HepG2 (cell line): ENCODE data around the gene HTR1D. TPM values are rescaled to one million over a fixed set of nuclear protein-coding genes. Genes with fewer than 3 reads are reported as not detected.

Experiments used
- CREB1 ChIP-seq, 2 experiments: fragments of 450-650 bp in 1 of 2; IDR thresholded peaks; 2 replicates each; pipeline ENCODE4 v1.6.1; 2016 to 2017; ENCODE audit warnings: control low read depth in 1 of 2, mild to moderate bottlenecking in 1 of 2, missing compliant biosample characterization in 1 of 2, missing genetic modification characterization in 1 of 2
- CREM ChIP-seq, 2 experiments: sonication (generic) in 1 of 2; formaldehyde crosslinking in 1 of 2; IDR thresholded peaks; 2 replicates each; pipeline versions ENCODE4 v1.4.0 to v1.6.1; 2016 to 2020; ENCODE audit warnings: antibody characterized with exemption in 1 of 2, mild to moderate bottlenecking in 1 of 2, missing genetic modification reagents in 1 of 2
- ELK4 ChIP-seq: sonication (generic); formaldehyde crosslinking; IDR thresholded peaks from 2 replicates; pipeline ENCODE4 v1.9.0; 2021; ENCODE audit warnings: missing genetic modification reagents, borderline replicate concordance
- HOXD1 ChIP-seq: sonication (generic); formaldehyde crosslinking; IDR thresholded peaks from 2 replicates; pipeline ENCODE4 v1.5.0; 2020; ENCODE audit warnings: missing genetic modification reagents
- JUN ChIP-seq: sonication (generic); formaldehyde crosslinking; IDR thresholded peaks from 2 replicates; pipeline ENCODE4 v1.4.0; 2020; ENCODE audit warnings: mild to moderate bottlenecking, missing genetic modification reagents
- KDM2A ChIP-seq: sonication (generic); formaldehyde crosslinking; IDR thresholded peaks from 2 replicates; pipeline ENCODE4 v1.4.0; 2020; ENCODE audit warnings: low read depth, missing genetic modification reagents, borderline replicate concordance
- NONO ChIP-seq, 2 experiments: fragments of 450-650 bp in 1 of 2; sonication (generic) in 1 of 2; formaldehyde crosslinking in 1 of 2; IDR thresholded peaks in 1 of 2; conservative IDR thresholded peaks in 1 of 2; 2 replicates each; pipeline versions ENCODE4 v1.6.1 to v1.8.0; 2017 to 2022; ENCODE audit warnings: mild to moderate bottlenecking in 1 of 2, missing genetic modification reagents in 1 of 2, moderate library complexity in 1 of 2
- SALL1 ChIP-seq: sonication (generic); formaldehyde crosslinking; IDR thresholded peaks from 2 replicates; pipeline ENCODE4 v1.8.0; 2022; ENCODE audit warnings: mild to moderate bottlenecking, missing genetic modification reagents
- SAP130 ChIP-seq: IDR thresholded peaks from 2 replicates; pipeline ENCODE4 v1.6.1; 2016; ENCODE audit warnings: low read depth
- SRSF1 ChIP-seq: fragments of 200-400 bp; formaldehyde crosslinking; optimal IDR thresholded peaks from 2 replicates; pipeline ENCODE3; 2017; ENCODE audit warnings: mild to moderate bottlenecking, low read depth, low read length, moderate library complexity
- YEATS2 ChIP-seq: sonication (generic); formaldehyde crosslinking; IDR thresholded peaks from 2 replicates; pipeline ENCODE4 v1.4.0; 2020; ENCODE audit warnings: missing genetic modification reagents, borderline replicate concordance
- ZNF124 ChIP-seq: sonication (generic); formaldehyde crosslinking; IDR thresholded peaks from 2 replicates; pipeline ENCODE4 v1.4.0; 2020; ENCODE audit warnings: missing genetic modification reagents
- ZNF563 ChIP-seq: sonication (generic); formaldehyde crosslinking; IDR thresholded peaks from 2 replicates; pipeline ENCODE4 v1.8.0; 2022; ENCODE audit warnings: mild to moderate bottlenecking, moderate library complexity, missing genetic modification reagents
- ZNF687 ChIP-seq: sonication (generic); formaldehyde crosslinking; IDR thresholded peaks from 2 replicates; pipeline ENCODE4 v1.5.1; 2020; ENCODE audit warnings: mild to moderate bottlenecking, missing genetic modification reagents, moderate library complexity
- ZNF768 ChIP-seq: sonication (generic); formaldehyde crosslinking; IDR thresholded peaks from 2 replicates; pipeline ENCODE4 v1.4.0; 2020; ENCODE audit warnings: missing genetic modification reagents
- ZSCAN25 ChIP-seq: sonication (generic); formaldehyde crosslinking; IDR thresholded peaks from 2 replicates; pipeline ENCODE4 v1.8.0; 2022; ENCODE audit warnings: mild to moderate bottlenecking, missing genetic modification reagents
- polyA plus RNA-seq, 8 experiments: library from polyadenylated mRNA; depleted of rRNA in 3 of 8; stranded (reverse) in 7 of 8; unstranded in 1 of 8; fragments of >200 nt; fragmentation: Illumina TruSeq in 4 of 8; extraction: Trizol in 4 of 8; gene quantifications; 2 replicates each; pipeline versions ENCODE4 v1.2.1 to v1.2.3, GENCODE V29; 2011 to 2016; ENCODE audit warnings: low read depth in 4 of 8, missing spikeins in 1 of 8, mixed read lengths in 1 of 8; ENCODE audit not compliant: insufficient read depth in 1 of 8
- total RNA-seq, 5 experiments: library from RNA; depleted of rRNA; stranded (reverse); fragments of >200 nt; fragmentation: Illumina TruSeq; extraction: Trizol; gene quantifications; 2 replicates each; pipeline ENCODE4 v1.2.3, GENCODE V29; 2016; ENCODE audit warnings: low read depth in 1 of 5
- TF ChIP-seq, protein P1 (sequence below): sonication (generic); formaldehyde crosslinking; IDR thresholded peaks from 2 replicates; pipeline ENCODE4 v1.4.0; 2020; ENCODE audit warnings: missing genetic modification reagents, borderline replicate concordance

Gene HTR1D
- total and polyA plus RNA-seq, 2 of the 13 experiments (the other 11 are each of a cell fraction or from before 2014, with no cell fraction given), result 0.04 to 0.07 TPM

- TF ChIP-seq ELK4 (CRISPR knock-in tag) (0 out of 2 replicates have a peak, but pooled peaks have one; percentile 52), ZNF563 (CRISPR knock-in tag) (peak; percentile 27; the same call in 1 of the 2 replicates), ZNF768 (CRISPR knock-in tag) (peak; percentile 37; the same call in 1 of the 2 replicates), SRSF1 (peak; percentile 50), ZNF124 (no peak), JUN (CRISPR knock-in tag) (peak; percentile 73; the same call in 1 of the 2 replicates), SALL1 (CRISPR knock-in tag) (peak; percentile 47), CREB1 (IDR thresholded peaks at IDR 0.05) (peak; percentile 99), CREB1 (CRISPR knock-in tag; IDR thresholded peaks at IDR 0.05) (peak; percentile 89), SAP130 (CRISPR knock-in tag) (peak; percentile 85), YEATS2 (CRISPR knock-in tag) (no peak), NONO (IDR thresholded peaks at IDR 0.05) (no peak), NONO (CRISPR knock-in tag; conservative IDR thresholded peaks at IDR 0.05) (0 out of 2 replicates have a peak, but pooled peaks have one; percentile 49), ZNF687 (peak; percentile 65), ZSCAN25 (CRISPR knock-in tag) (peak; percentile 54; the same call in 1 of the 2 replicates), CREM (IDR thresholded peaks at IDR 0.05) (peak; percentile 76), CREM (CRISPR knock-in tag; IDR thresholded peaks at IDR 0.05) (no peak), HOXD1 (CRISPR knock-in tag) (peak; percentile 63; the same call in 1 of the 2 replicates), KDM2A (CRISPR knock-in tag) (peak; percentile 63)
- TF ChIP-seq, protein P1, sequence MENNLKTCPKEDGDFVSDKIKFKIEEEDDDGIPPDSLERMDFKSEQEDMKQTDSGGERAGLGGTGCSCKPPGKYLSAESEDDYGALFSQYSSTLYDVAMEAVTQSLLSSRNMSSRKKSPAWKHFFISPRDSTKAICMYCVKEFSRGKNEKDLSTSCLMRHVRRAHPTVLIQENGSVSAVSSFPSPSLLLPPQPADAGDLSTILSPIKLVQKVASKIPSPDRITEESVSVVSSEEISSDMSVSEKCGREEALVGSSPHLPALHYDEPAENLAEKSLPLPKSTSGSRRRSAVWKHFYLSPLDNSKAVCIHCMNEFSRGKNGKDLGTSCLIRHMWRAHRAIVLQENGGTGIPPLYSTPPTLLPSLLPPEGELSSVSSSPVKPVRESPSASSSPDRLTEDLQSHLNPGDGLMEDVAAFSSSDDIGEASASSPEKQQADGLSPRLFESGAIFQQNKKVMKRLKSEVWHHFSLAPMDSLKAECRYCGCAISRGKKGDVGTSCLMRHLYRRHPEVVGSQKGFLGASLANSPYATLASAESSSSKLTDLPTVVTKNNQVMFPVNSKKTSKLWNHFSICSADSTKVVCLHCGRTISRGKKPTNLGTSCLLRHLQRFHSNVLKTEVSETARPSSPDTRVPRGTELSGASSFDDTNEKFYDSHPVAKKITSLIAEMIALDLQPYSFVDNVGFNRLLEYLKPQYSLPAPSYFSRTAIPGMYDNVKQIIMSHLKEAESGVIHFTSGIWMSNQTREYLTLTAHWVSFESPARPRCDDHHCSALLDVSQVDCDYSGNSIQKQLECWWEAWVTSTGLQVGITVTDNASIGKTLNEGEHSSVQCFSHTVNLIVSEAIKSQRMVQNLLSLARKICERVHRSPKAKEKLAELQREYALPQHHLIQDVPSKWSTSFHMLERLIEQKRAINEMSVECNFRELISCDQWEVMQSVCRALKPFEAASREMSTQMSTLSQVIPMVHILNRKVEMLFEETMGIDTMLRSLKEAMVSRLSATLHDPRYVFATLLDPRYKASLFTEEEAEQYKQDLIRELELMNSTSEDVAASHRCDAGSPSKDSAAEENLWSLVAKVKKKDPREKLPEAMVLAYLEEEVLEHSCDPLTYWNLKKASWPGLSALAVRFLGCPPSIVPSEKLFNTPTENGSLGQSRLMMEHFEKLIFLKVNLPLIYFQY, result no peak
Measured at GRCh38 chr1:23168445-23169194, 48.7 kb downstream of the HTR1D start, which contains the start of gene LUZP1 (continued).
